ENCODE data around the gene NPAS3. TPM values are rescaled to one million over a fixed set of nuclear protein-coding genes. Genes with fewer than 3 reads are reported as not detected.

NPAS3 gene
- total and polyA plus RNA-seq, 2 of the 8 experiments (the other 6 are each of a cell fraction or from before 2014, with no cell fraction given): 0.11 to 0.60 TPM

DNA sequence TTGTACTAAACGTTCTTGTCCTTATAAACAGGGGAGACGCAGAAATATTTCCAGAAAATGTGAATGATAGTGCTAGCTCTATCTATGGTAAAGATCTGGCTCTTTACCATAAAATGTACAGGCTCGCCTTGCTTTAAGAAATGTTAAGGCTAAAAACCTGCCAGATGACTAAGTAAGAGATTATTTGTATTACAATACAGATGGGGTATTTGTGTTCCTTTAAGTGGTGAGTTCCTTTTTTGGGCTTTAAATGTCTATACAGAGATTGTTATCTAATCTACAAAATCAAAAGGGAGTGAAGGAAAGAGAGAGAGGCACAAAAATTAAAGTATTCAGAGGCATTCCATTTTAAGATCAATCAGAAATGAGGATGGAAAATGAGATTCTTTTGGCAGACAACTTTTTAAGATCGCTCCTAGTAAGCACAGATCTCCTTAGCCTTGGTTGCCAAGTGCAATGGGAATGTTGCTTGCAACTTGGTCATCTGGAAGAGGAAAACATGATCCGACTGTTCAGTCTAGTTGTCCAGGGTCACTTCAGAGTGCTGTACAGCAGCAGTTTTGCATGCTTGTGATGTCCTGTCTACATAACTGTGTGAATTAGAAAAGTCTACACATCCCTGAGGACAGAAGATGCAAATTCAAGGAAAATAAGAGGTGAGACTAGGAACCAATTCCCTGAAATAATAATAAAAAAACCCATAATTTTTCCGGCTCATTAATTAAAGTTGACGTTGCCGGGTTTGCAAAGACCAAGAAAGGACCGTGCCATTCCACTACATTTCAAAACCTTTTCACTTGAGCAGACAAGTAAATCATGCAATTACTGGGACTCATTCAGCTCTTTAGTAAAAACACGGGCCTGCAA, 631.4 kb downstream of the NPAS3 start:
- POLR2A ChIA-PET (ENCODE audit: partially characterized antibody): no interaction called here
- FAIRE-seq (no peak), DNase-seq (ENCODE audit: low read depth in 1 of 2, low spot score in 2 of 2) (no peak)
- no peak overlapping the region; a peak in 1 of 7 replicates for H3K9ac ChIP-seq (replicated peaks in 1 of 4; ENCODE audit: extremely low read depth in 1 of 4, low read depth in 3 of 4, low read length in 3 of 4)
- H2BK20ac ChIP-seq (ENCODE audit: low read length): no peak overlapping the region
- no peak overlapping the region for H2AK5ac ChIP-seq (ENCODE audit: low read depth, low read length)
- H3K4ac ChIP-seq (replicated peaks; ENCODE audit: insufficient read length, low read depth, low read length): no peak overlapping the region
- H3K79me2 ChIP-seq (ENCODE audit: control insufficient read depth in 1 of 2, insufficient read depth in 2 of 2, low read length in 2 of 2): no peaks in the 10 kb centered on the region
- no peak overlapping the region for H3K4me3 ChIP-seq (ENCODE audit: extremely low read depth in 1 of 4, insufficient read depth in 2 of 4, low read depth in 3 of 4, low read length in 4 of 4)
- no peaks in the 10 kb centered on the region for H3K23me2 ChIP-seq (ENCODE audit: low read depth, low read length)
- H3K4me1 ChIP-seq (replicated peaks in 1 of 4; ENCODE audit: control insufficient read depth in 3 of 4, insufficient read depth in 4 of 4, low read length in 3 of 4): peaks cover 0 to 3% (median 1%) of the 10 kb centered on the region in 4 experiments; a peak in 1 of 7 replicates
- H2BK120ac ChIP-seq (replicated peaks; ENCODE audit: low read depth, low read length): no peak overlapping the region
- H4K91ac ChIP-seq (replicated peaks; ENCODE audit: insufficient read length, low read length): no peak overlapping the region
- no peak overlapping the region for H3K23ac ChIP-seq (ENCODE audit: insufficient read length)
- H3K14ac ChIP-seq (ENCODE audit: insufficient read length): no peak overlapping the region
- H3K56ac ChIP-seq (replicated peaks; ENCODE audit: insufficient read length, low read depth, low read length): no peak overlapping the region
- no peak overlapping the region for H2AFZ ChIP-seq (ENCODE audit: low read length)
- no peaks in the 10 kb centered on the region for H3K9me3 ChIP-seq (ENCODE audit: insufficient read depth in 2 of 2, low read depth in 1 of 2, low read length in 1 of 2)
- H2BK12ac ChIP-seq (ENCODE audit: low read depth, low read length): no peak overlapping the region
- no peaks in the 10 kb centered on the region for H4K20me1 ChIP-seq (replicated peaks in 1 of 2; ENCODE audit: control insufficient read depth in 1 of 2, insufficient read depth in 2 of 2, low read length in 2 of 2)
- no peaks in the 10 kb centered on the region for H3K36me3 ChIP-seq (ENCODE audit: control insufficient read depth in 2 of 4, insufficient read depth in 4 of 4, low read length in 3 of 4)
- H3K18ac ChIP-seq (ENCODE audit: extremely low read depth, low read length): no peak overlapping the region
- H3K27me3 ChIP-seq (replicated peaks in 1 of 4; ENCODE audit: control insufficient read depth in 3 of 4, extremely low read depth in 1 of 4, insufficient read depth in 3 of 4, low read length in 3 of 4): no peaks in the 10 kb centered on the region
- WGBS, 2 experiments (ENCODE audit: extremely low coverage in 1 of 2, insufficient coverage in 1 of 2, insufficient read length in 1 of 2, insufficient replicate concordance in 2 of 2, low coverage in 1 of 2, low lambda C conversion rate in 2 of 2, missing lambda C conversion rate in 1 of 2): 90% methylated on average over 10 of the region's 10 CpGs; no CpG with 5 or more reads in 1 of the 2 experiments
- no peak overlapping the region for H2BK5ac ChIP-seq (ENCODE audit: low read depth, low read length)
- no peak overlapping the region for H4K5ac ChIP-seq (ENCODE audit: insufficient read length, low read depth, low read length)
- no peak overlapping the region for H3K4me2 ChIP-seq (ENCODE audit: insufficient read depth in 1 of 2, low read depth in 2 of 2, low read length in 2 of 2)
- H3K79me1 ChIP-seq (ENCODE audit: low read depth, low read length): no peaks in the 10 kb centered on the region
- H4K8ac ChIP-seq (ENCODE audit: extremely low read depth, insufficient read depth, low read length): no peak overlapping the region
- CTCF ChIA-PET (ENCODE audit: partially characterized antibody): no interaction called here
- H2BK15ac ChIP-seq (ENCODE audit: low read length): no peak overlapping the region
- H3K27ac ChIP-seq (ENCODE audit: low read depth, low read length): no peak overlapping the region
- TF ChIP-seq RXRA (IDR thresholded peaks at IDR 0.05; ENCODE audit: insufficient read depth, low read depth, low read length) (no peak), TAF7 (optimal IDR thresholded peaks at IDR 0.05; ENCODE audit: borderline replicate concordance, low read depth, low read length) (no peak), BCL11A (IDR thresholded peaks at IDR 0.05; ENCODE audit: low read depth in 2 of 2, low read length in 2 of 2) (no peak), CBX5 (IDR thresholded peaks at IDR 0.05; ENCODE audit: low read depth, low read length) (no peak), SAP30 (IDR thresholded peaks at IDR 0.05; ENCODE audit: insufficient read depth, insufficient replicate concordance, low read length) (no peak), SP4 (IDR thresholded peaks at IDR 0.05; ENCODE audit: low read length) (no peak), RBBP5 (IDR thresholded peaks at IDR 0.05; ENCODE audit: borderline replicate concordance, low read depth, low read length) (no peak), TEAD4 (IDR thresholded peaks at IDR 0.05; ENCODE audit: low read depth, low read length) (no peak), GABPA (IDR thresholded peaks at IDR 0.05; ENCODE audit: borderline replicate concordance, insufficient read depth, low read length) (no peak), RAD21 (IDR thresholded peaks at IDR 0.05 in 1 of 2, conservative IDR thresholded peaks at IDR 0.05 in 1 of 2; ENCODE audit: low read depth in 2 of 2, low read length in 2 of 2) (no peak)
- TF ChIP-seq, protein P1, sequence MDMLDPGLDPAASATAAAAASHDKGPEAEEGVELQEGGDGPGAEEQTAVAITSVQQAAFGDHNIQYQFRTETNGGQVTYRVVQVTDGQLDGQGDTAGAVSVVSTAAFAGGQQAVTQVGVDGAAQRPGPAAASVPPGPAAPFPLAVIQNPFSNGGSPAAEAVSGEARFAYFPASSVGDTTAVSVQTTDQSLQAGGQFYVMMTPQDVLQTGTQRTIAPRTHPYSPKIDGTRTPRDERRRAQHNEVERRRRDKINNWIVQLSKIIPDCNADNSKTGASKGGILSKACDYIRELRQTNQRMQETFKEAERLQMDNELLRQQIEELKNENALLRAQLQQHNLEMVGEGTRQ (IDR thresholded peaks at IDR 0.05; ENCODE audit: low read length): no peak

Measured in H1 (cell line).